BE2C (cell line): ENCODE results near the gene GPR62.

Experiments used
- DNase-seq: peaks from one replicate; pipeline ENCODE4 v3.0.0-alpha.2; 2020
- H3K27me3 ChIP-seq: fragments of 250-450 bp; sonication (Bioruptor Pico); 2 replicates; pipeline ENCODE4 v1.5.1; 2020; ENCODE audit warnings: mild to moderate bottlenecking
- H3K36me3 ChIP-seq: fragments of 250-450 bp; sonication (Bioruptor Pico); 2 replicates; pipeline ENCODE4 v1.5.1; 2020; ENCODE audit warnings: mild to moderate bottlenecking
- H3K4me1 ChIP-seq: fragments of 250-450 bp; sonication (Bioruptor Pico); 2 replicates; pipeline ENCODE4 v1.5.1; 2020
- H3K4me3 ChIP-seq: 2 replicates; pipeline ENCODE4 v1.5.1; 2011; ENCODE audit warnings: low read depth, low read length
- H3K9me3 ChIP-seq: fragments of 250-450 bp; sonication (Bioruptor Pico); 2 replicates; pipeline ENCODE4 v1.5.1; 2020
- CTCF ChIP-seq: IDR thresholded peaks from 2 replicates; pipeline ENCODE4 v1.5.1; 2012; ENCODE audit warnings: mild to moderate bottlenecking, low read depth, low read length

The GPR62 gene

DNA sequence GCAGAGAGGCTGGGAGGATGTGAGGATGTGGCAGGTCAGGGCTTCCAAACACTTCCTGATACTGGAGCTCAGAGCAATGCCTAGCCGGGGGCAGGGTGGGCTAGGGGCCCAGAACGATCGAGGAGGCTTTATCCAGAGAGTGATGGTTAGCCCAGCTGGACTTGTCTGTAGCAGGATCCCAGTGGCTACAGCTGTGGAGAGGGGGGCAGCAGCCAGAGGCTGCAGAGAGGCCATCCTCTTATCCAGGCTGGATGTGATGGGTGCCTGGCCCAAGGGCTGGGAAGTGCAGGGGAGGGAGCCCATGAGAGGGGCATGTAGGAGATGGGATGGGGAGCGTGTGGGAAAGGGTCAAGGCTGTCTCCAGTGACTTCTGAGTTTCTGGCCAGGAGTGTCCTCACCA, 8.4 kb upstream of the GPR62 start:
- no peaks in the 10 kb centered on the region for H3K27me3 ChIP-seq
- no peak overlapping the region for H3K4me3 ChIP-seq
- H3K4me1 ChIP-seq, result no peaks in the 10 kb centered on the region
- no peak for TF ChIP-seq CTCF
- H3K9me3 ChIP-seq, result no peaks in the 10 kb centered on the region
- DNase-seq, result no peak
- H3K36me3 ChIP-seq, result no peaks in the 10 kb centered on the region

DNA sequence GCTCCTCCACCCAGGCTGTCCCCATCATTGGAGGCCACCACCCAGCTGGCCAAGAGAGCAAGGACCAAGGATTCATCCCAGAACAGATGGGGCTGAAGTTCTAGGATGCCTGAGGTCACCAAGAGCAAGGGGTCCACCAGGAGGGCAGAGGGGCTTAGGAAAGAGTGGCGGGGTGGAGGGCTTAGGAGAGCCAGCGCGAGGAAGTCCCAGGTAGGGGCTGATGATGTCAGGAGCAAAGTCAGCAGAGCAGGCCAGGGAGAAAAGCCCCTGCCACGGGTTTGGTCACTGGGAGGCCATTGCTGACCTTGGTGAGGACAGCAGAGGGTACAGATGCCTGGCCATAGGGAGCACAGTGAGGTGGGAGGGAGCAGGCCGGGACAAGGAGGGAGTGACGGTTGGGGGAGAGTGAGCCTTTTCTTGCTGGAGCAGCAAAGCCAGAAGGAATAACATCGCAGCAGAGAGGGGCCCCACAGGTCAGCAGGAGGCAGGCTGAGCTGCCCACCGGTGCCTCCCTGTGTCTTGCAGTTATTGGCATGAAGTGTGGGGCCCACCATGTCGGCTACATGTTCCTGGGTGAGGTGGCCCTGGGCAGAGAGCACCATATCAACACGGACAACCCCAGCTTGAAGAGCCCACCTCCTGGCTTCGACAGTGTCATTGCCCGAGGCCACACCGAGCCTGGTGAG, 7.8 kb upstream of the GPR62 start:
- Histone ChIP-seq H3K4me3 (no peak overlapping the region), H3K36me3 (no peaks in the 10 kb centered on the region), H3K27me3 (no peaks in the 10 kb centered on the region), H3K9me3 (no peaks in the 10 kb centered on the region), H3K4me1 (no peaks in the 10 kb centered on the region)
- no peak for DNase-seq
- no peak for TF ChIP-seq CTCF

- H3K36me3 ChIP-seq, result no peaks in the 10 kb centered on the region
- H3K9me3 ChIP-seq, result no peaks in the 10 kb centered on the region
- no peak overlapping the region for H3K4me3 ChIP-seq
- no peaks in the 10 kb centered on the region for H3K27me3 ChIP-seq
- no peak for DNase-seq
- TF ChIP-seq CTCF, result no peak
- H3K4me1 ChIP-seq, result no peaks in the 10 kb centered on the region
These were observed 7.1 kb upstream of the GPR62 start for GRCh38 chr3:51948016-51948580.

GRCh38 chr3:51949121-51949520, 6.1 kb upstream of the GPR62 start:
- DNase-seq, result no peak
- Histone ChIP-seq H3K36me3 (no peaks in the 10 kb centered on the region), H3K27me3 (no peaks in the 10 kb centered on the region), H3K9me3 (no peaks in the 10 kb centered on the region), H3K4me3 (no peak overlapping the region), H3K4me1 (no peaks in the 10 kb centered on the region)
- TF ChIP-seq CTCF, result no peak

- Histone ChIP-seq H3K27me3 (no peaks in the 10 kb centered on the region), H3K36me3 (no peaks in the 10 kb centered on the region), H3K4me3 (no peak overlapping the region), H3K4me1 (no peaks in the 10 kb centered on the region), H3K9me3 (no peaks in the 10 kb centered on the region)
- no peak for DNase-seq
- no peak for TF ChIP-seq CTCF
These were observed 4.3 kb upstream of the GPR62 start for GRCh38 chr3:51950899-51951298.

- H3K9me3 ChIP-seq, result no peaks in the 10 kb centered on the region
- TF ChIP-seq CTCF, result no peak
- H3K4me1 ChIP-seq, result no peaks in the 10 kb centered on the region
- H3K4me3 ChIP-seq, result no peak overlapping the region
- no peak for DNase-seq
- H3K36me3 ChIP-seq, result no peaks in the 10 kb centered on the region
- no peaks in the 10 kb centered on the region for H3K27me3 ChIP-seq
These were observed 1.7 kb upstream of the GPR62 start for GRCh38 chr3:51953445-51953844.
